ENCODE data around the gene CCL20.

Gene CCL20

GRCh38 chr2:227804975-227805374 is 8.7 kb upstream of the CCL20 start:
- no peak for DNase-seq

- peak; percentile 9 for DNase-seq
These were observed 8.1 kb upstream of the CCL20 start for GRCh38 chr2:227805578-227805977.

- no peak for DNase-seq
These were observed 4.7 kb upstream of the CCL20 start for GRCh38 chr2:227808936-227809335.

GRCh38 chr2:227812001-227812400 is 1.6 kb upstream of the CCL20 start:
- no peak for DNase-seq

- DNase-seq = no peak
These were observed 447 bp upstream of the CCL20 start for GRCh38 chr2:227813229-227813561.

- no peak for DNase-seq
These were observed 1.4 kb downstream of the CCL20 start for GRCh38 chr2:227815066-227815465.

- peak; percentile 5 for DNase-seq
These were observed 3.1 kb downstream of the CCL20 start for GRCh38 chr2:227816507-227817294.

- no peak for DNase-seq
These were observed 3.7 kb downstream of the CCL20 start for GRCh38 chr2:227817336-227817735.

GRCh38 chr2:227817850-227818674 is 4.4 kb downstream of the CCL20 start:
- DNase-seq = peak; percentile 54

- peak; percentile 58 for DNase-seq
These were observed 5.2 kb downstream of the CCL20 start for GRCh38 chr2:227818675-227819397.

- no peak for DNase-seq
These were observed 5.7 kb downstream of the CCL20 start for GRCh38 chr2:227819398-227819697.

GRCh38 chr2:227821043-227821942 is 7.7 kb downstream of the CCL20 start:
- DNase-seq = no peak

GRCh38 chr2:227822416-227823003 is 8.9 kb downstream of the CCL20 start:
- DNase-seq = no peak

GRCh38 chr2:227823922-227824321 is 10.3 kb downstream of the CCL20 start:
- DNase-seq = no peak

GRCh38 chr2:227824711-227825110 is 11.1 kb downstream of the CCL20 start:
- no peak for DNase-seq

- DNase-seq = no peak
These were observed 12.4 kb downstream of the CCL20 start for GRCh38 chr2:227826019-227826521.

- no peak for DNase-seq
These were observed 12.9 kb downstream of the CCL20 start for GRCh38 chr2:227826563-227826962.

- no peak for DNase-seq
These were observed 13.5 kb downstream of the CCL20 start for GRCh38 chr2:227827143-227827542.

GRCh38 chr2:227828477-227828912 is 14.9 kb downstream of the CCL20 start:
- DNase-seq = no peak

GRCh38 chr2:227829337-227829736 is 15.7 kb downstream of the CCL20 start:
- DNase-seq = no peak

GRCh38 chr2:227834423-227834822 is 20.8 kb downstream of the CCL20 start:
- no peak for DNase-seq

Measured in hematopoietic multipotent progenitor cell treated with erythropoietin and hydrocortisone succinate and interleukin-3 and kit ligand, for 6 days (in vitro differentiated cells).